Ureter (tissue), 1 donor: ENCODE measurements around the gene ZFYVE28. TPM values are rescaled to one million over a fixed set of nuclear protein-coding genes. Genes with fewer than 3 reads are reported as not detected.

Source experiments
- DNase-seq: peaks from one replicate; pipeline ENCODE4 v3.0.0-alpha.2; 2020; ENCODE audit warnings: low spot score
- total RNA-seq: library from RNA; stranded (reverse); gene quantifications from one replicate; pipeline ENCODE4 v1.2.4, GENCODE V29; 2023
- donor health status: DM: yes; HTN: yes; CAD: no.

Gene ZFYVE28
- total RNA-seq, 1 donor from 2014 or later, result 19.8 TPM

DNA sequence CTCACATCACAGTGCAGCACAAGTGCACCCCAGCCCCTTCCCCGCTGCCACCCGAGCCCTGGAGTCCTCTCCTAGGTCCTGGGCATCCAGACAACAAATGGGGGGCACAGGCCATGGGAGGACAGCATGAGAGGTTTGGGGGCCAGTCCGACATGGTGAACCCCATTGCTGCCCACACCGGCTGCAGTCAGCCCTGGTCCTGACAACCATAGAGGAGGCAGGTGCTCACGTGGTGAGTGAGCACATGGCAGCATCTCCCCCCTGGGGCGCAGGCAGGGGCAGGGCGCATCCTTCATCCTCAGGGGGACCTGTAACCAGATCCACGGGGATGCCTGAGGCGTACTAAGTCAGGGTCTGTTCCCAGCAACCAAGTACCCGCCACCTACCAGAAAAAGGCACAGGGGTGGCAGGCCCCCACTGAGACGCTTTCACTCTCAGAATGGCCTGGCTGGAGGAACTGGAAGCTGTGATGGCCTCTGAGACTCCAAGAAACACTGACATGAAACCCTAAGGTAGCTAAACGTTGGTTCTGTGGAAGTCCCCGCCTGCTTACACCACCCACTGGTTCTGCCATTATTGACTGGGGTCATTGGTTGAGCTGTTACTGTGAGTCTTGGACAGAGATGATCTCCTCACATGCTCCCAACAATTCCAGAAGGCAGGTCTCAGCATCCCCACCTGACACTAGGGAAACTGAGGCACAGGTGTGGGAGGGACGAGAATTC is 6.5 kb downstream of the ZFYVE28 start:
- DNase-seq, result no peak

DNA sequence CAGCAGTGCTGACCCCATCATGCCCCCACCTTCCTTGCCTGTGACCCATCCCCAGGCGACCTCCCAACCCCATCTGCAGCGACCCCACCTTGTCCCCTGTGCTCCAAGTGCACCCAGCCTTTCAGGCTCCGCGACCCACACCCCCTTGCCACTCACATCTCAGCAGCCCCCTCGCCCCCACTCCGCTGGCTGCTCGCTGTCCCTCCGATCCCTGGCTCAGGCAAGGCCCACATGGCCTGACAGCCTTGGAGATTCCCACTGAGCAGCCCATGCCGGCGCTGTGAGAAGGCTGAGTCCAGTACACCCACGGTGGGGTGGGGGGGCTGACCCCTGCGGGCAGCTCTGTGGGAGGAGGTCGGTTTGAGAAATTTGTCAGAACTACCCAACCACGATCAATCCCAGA is 9.1 kb downstream of the ZFYVE28 start:
- DNase-seq, result no peak

DNA sequence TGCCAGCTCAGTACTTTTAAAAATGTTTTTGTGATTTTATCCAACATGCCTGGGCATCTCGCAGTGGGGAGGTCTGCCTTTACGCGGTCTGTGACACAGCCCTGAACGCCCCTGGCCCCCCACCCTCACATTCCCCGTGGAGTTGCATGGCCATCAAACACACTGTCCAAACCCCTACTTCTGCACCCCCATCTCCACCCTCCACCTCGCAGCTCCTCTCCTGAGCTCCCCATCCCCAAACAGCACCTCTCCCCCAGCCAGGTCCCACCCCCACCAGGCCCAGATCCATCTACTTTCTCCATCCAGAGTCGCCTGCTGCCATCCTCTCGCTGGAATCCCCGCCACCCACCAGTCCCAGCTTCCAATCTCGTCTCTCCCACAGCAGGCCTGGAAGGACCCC is 9.5 kb downstream of the ZFYVE28 start:
- DNase-seq, result no peak

GRCh38 chr4:2408401-2408958 is 10.0 kb downstream of the ZFYVE28 start:
- no peak for DNase-seq

- no peak for DNase-seq
These were observed 10.5 kb downstream of the ZFYVE28 start for GRCh38 chr4:2407991-2408342.

DNA sequence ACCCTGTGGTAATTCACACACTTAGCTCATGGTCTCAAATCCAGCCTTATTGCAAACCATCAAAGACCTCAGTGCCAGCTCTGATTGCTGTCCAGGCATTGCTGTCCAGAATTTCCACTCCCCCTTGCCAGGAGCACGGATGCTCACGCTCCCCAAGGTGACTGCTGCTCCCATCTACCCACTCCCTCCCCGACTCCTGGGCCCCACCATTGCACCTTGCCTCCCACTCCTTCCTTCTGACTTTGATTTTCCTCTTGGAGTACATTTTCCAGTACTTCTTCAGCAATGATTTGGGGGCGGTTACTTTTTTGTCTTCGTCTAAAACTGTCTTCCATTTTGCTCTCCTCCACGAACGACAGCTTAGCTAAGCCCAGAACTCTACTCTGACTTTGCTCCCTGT is 11.5 kb downstream of the ZFYVE28 start:
- no peak for DNase-seq

- no peak for DNase-seq
These were observed 12.0 kb downstream of the ZFYVE28 start for GRCh38 chr4:2406406-2406805.

GRCh38 chr4:2402941-2403340 is 15.5 kb downstream of the ZFYVE28 start:
- DNase-seq, result no peak

DNA sequence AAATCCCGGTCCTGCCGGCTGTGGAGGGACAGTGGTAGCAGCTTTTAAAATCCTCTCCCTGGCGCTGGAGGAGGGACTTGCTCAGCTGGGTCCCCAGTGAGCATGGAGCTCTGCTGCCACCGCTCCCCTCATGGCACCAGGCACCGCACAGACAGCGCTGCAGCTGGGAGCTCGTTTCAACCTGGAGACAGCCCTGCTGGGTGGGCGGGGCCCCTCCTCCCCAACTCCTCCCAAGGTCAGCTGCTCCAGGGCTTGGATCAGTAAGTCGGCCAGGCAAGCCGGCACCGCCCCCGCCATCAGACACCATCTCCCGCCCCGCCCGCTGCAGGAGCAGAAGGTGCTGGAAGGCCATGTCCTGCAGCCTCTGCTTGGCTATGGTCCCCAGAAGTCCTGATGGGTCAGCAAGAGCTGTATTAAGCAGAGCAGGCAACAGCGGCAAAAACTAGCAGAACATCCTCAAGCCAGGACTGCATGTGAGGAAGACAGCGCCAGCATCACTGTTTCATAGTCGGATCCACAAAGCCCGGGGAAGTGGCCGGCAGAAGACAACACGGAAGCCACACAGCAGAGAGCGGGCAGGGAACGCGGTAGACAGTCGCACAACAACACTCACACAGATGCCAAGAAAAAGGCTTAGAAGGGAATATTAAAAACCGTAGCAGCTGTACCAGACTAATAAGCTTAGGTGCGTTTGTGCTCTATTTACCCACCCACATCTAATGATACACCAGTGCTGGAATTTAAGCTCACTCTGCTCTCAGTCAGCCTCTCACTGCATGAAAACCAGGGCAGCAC is 16.2 kb downstream of the ZFYVE28 start:
- DNase-seq, result no peak

DNA sequence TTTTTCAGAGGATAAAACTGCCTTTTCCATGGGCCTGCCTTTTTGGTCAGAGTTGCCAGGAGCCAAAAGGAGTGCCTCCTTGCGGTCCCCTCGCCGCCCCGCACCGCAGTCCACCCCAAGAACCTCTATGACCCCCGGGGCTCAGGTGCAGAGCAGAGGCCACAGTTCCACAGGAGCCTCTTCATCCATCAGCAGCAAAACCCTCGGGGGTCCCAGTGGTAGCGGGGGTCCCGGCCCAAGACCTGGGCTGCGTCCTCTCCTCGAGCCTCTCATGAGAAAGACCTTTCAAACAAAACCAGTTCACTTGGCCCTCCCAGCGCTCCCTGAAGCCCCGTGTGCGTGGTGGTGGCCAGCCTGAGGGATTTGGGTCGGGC is 16.8 kb downstream of the ZFYVE28 start:
- no peak for DNase-seq

GRCh38 chr4:2400841-2401609 is 17.4 kb downstream of the ZFYVE28 start:
- DNase-seq, result no peak

DNA sequence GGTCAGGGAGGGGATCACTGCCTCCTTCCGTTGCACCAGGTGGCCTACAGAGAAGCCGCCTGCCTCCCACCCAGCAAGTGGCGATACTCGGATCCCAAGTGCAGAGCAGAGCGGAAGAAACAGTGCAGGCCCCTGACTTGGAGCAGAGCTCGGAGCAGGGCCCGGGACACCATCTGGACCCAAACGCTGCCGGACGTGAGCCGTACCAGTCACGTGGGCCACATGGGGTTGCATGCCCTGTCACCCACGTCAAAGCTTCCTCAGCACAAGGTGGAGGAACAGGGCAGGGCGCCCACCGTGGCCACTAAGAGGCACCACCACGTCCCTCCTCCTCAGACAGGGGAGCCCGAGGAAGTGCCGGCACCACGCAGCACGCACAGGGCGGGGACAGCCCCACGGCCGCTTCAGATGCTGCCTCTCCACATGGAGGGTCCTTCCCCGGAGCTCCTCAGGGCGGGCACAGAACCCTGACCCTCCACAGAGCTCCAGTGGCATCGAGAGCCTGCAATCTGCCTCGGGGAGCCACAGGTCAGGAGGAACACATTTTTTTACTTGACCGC is 18.7 kb downstream of the ZFYVE28 start:
- DNase-seq, result no peak

DNA sequence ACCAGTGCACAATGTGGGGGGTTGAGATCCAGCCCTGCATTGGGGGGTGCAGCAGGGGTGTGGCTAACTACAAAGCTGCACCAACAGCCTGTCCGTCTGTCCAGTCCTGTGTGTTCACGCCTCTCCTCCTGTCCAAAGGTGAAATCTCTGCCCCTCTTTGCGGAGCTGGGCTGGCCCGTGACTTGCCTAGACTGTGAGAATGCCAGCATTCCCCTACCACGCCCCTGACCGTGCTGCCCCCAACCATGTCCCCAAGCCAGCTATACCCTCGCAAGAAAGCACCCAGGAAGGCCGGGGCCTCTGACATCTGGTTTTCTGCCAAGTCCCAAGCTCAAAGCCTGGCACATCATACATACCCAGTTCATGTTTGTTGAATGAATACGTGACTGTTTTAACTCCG is 19.2 kb downstream of the ZFYVE28 start:
- no peak for DNase-seq

- no peak for DNase-seq
These were observed 20.7 kb downstream of the ZFYVE28 start for GRCh38 chr4:2397596-2398379.

DNA sequence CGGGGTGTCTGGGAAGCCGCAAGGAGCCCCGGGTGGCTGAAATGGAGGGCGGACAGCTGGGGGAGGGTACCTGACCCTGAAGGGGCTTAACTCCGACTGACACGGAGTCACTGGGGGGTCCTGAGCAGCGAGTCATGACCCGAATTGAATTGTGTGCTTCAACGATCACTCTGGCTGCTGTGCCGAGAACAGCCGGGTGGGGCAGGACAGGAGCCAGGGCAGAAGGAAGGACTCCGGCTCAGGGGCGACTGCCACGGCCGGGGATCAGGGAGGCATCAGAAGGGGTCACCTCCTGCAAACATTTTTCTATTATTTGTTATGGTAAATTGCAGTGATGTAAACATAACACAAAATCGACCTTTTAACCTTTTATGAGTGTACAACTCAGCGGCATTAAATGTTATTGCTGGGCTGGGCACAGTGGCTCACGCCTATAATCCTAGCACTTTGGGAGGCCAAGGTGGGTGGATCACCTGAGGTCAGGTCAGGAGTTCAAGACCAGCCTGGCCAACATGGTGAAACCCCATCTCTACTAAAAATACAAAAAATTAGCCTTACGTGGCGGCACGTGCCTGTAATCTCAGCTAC is 21.6 kb downstream of the ZFYVE28 start:
- DNase-seq, result no peak

DNA sequence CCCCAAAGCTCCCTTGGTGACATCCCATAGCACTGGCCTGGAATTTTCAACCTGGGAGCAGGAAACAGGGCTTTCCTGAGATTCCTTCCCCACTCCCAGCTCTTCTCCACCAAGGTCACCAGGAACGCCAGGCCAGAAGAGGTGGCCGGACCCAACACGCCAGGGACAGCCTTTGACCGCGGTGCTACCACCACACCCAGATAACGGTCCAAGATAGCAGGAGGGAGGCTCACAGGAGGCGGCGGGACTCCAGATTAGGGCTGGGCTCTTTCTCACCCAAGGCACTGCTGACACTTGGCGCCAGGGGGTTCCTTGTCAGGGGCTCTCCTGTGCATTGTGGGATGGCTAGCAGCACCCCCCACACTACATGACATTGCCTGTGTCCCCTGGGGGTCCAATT is 22.9 kb downstream of the ZFYVE28 start:
- no peak for DNase-seq

- no peak for DNase-seq
These were observed 23.4 kb downstream of the ZFYVE28 start for GRCh38 chr4:2395038-2395437.

GRCh38 chr4:2394528-2394927 is 23.9 kb downstream of the ZFYVE28 start:
- no peak for DNase-seq

DNA sequence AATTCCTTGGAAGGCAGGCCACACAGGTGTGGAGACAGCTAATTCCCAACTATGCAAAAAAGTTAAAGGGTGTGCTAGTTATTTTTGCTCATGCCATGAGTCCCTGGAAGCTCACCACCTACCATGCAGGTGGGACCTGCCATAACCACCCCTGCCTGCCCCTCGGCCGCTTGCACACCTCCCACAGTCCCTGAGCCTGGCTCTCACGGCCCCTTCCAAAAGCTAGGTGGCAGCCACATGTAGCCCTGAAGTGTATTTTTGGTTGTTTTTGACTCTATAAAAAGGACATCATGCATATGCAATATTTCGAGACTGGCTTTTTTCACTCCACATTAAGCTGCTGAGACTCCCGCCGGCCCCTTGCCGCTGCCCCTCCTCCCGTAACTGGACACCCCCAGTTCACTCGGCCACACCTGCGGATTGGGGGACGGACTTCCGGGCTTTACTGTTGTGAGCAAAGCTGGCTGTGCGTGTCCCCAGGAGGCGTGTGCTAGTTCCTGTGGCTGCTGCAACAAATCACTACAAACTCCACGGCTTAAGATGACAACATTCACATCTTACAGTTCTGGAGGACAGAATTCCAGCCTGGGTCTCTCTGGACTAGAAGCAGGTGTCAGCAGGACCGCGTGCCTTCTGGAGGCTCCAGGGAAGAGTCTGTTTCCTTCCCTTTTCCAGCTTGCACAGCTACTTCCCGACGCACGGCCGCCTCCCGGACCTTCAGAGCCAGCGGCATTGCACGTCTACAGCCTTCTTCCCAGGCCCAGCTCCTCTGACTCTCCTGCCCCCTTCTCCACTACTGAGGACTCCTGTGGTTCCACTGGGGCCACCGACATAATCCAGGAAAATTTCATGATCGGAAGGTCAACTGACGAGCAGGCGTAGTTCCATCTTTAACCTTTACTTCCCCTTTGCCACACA is 24.8 kb downstream of the ZFYVE28 start:
- DNase-seq, result no peak
